Purkinje cell (primary cell): ENCODE data around the gene USP34. TPM values are rescaled to one million over a fixed set of nuclear protein-coding genes. Genes with fewer than 3 reads are reported as not detected.

ENCODE experiments used
- polyA plus RNA-seq: library from polyadenylated mRNA; unstranded; fragments of >200 nt; fragmentation: Nextera tagmentation; gene quantifications from 2 replicates; pipeline ENCODE4 v1.2.1, GENCODE V29; 2014

USP34 gene, protein sequence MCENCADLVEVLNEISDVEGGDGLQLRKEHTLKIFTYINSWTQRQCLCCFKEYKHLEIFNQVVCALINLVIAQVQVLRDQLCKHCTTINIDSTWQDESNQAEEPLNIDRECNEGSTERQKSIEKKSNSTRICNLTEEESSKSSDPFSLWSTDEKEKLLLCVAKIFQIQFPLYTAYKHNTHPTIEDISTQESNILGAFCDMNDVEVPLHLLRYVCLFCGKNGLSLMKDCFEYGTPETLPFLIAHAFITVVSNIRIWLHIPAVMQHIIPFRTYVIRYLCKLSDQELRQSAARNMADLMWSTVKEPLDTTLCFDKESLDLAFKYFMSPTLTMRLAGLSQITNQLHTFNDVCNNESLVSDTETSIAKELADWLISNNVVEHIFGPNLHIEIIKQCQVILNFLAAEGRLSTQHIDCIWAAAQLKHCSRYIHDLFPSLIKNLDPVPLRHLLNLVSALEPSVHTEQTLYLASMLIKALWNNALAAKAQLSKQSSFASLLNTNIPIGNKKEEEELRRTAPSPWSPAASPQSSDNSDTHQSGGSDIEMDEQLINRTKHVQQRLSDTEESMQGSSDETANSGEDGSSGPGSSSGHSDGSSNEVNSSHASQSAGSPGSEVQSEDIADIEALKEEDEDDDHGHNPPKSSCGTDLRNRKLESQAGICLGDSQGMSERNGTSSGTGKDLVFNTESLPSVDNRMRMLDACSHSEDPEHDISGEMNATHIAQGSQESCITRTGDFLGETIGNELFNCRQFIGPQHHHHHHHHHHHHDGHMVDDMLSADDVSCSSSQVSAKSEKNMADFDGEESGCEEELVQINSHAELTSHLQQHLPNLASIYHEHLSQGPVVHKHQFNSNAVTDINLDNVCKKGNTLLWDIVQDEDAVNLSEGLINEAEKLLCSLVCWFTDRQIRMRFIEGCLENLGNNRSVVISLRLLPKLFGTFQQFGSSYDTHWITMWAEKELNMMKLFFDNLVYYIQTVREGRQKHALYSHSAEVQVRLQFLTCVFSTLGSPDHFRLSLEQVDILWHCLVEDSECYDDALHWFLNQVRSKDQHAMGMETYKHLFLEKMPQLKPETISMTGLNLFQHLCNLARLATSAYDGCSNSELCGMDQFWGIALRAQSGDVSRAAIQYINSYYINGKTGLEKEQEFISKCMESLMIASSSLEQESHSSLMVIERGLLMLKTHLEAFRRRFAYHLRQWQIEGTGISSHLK (N-terminal part only)
- polyA plus RNA-seq = 76.0 and 77.9 TPM in 2 replicates

DNA sequence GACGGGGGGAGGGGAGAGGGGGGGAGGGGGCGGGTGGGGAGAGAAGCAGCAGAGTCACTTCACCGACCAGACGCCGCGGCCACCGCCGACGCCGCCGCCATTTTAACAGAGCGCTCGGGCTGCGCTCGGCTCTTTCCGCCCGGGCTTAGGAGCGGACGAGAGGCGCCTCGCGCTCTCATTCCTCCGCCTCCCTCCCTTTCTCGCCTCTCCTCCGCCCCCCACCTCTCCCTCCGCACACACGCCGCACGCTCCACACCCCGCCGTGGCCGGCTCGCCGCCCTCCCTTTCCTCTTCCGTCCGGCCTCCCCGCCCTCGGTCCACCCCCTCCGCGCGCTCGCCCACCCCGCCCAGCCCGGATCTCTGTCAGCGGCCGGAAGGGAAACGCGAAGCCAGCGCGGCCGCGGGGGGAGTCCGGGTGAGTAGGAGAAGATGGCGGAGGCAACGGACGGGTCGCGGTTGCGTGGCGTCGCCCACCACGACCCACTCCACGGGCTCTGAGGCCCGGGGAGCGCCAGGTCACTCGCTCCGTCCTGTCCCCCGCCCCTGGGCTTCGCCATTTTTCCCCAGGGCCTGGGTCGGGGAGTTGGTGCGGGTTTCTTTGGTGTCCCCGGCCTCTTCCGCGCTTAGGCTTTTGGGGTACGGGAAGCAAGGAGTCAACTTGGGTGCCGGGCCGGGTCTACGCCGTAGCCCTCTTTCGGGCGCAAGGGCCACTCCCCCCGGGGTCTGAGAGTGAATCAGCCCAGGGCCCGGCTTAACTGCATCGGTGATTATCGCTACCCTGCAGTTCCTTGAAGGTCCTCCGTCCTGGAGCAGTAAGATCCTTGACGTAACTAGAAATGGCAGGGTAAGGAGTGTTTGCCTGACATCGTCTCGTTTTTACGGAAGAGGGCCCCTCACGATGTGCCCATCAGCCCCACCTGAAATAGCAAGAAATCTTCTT is at the start of gene USP34:
Gene USP34, minus strand, starts transcription at position 123 of the 940 bp plus-strand sequence. CDS start 395 bp downstream, outside the sequence.

DNA sequence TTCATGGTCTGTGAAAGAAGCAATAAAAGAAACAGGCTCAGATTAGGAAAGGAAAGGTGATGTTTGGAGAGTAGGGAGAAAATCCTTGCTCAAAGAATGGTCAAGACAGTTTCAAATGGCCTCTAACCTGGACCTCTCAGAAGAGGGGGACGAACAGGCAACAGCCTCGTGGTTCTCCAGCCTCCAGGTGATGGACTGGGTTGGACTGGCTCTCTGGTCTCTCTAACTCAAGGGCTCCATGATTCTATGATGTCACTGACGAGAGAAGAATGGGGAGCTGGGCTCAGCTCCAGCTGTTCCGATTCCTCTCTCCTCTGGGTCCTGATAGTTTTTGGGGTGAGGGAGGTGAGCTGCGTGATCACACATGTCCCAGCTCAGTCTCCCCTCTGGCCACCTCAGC is 309.0 kb downstream of the USP34 start, which contains the start of gene C2orf74:
Gene C2orf74, plus strand, starts transcription at position 301 of the 400 bp plus-strand sequence. CDS start 327 bp downstream, outside the sequence.

Other genes starting within 250 kb of the USP34 start
- gene XPO1, start 67.3 kb upstream of the USP34 start, polyA plus RNA-seq = 56.9 and 73.0 TPM in 2 replicates